Smooth muscle cell (in vitro differentiated cells): ENCODE results near the gene ZCCHC10. TPM values are rescaled to one million over a fixed set of nuclear protein-coding genes. Genes with fewer than 3 reads are reported as not detected.
"Not testable (repeated sequence)": the region's sequence is repeated elsewhere in the genome, so short reads cannot be mapped to it uniquely, and the experiment has no call there.

Experiments
- DNase-seq: peaks from one replicate; lab custom pipeline; 2025; ENCODE audit not compliant: unreplicated experiment; lab: John Stamatoyannopoulos, UW
- H2AFZ ChIP-seq: fragments of 200-600 bp; sonication (generic); 2 replicates; pipeline ENCODE4 v1.6.0; 2016; ENCODE audit warnings: antibody characterized with exemption, low read depth, mild to moderate bottlenecking
- H3F3A ChIP-seq: fragments of 200-600 bp; sonication (generic); 2 replicates; pipeline ENCODE4 v1.6.0; 2017; ENCODE audit warnings: antibody characterized with exemption, low read depth
- H3K27ac ChIP-seq: fragments of 200-600 bp; sonication (generic); 2 replicates; pipeline ENCODE4 v1.5.1; 2016; ENCODE audit warnings: low read depth, mild to moderate bottlenecking
- H3K27me3 ChIP-seq: fragments of 200-600 bp; sonication (generic); 2 replicates; pipeline ENCODE4 v1.6.1; 2016; ENCODE audit warnings: low read depth, mild to moderate bottlenecking
- H3K36me3 ChIP-seq: fragments of 200-600 bp; sonication (generic); 2 replicates; pipeline ENCODE4 v1.5.1; 2016; ENCODE audit warnings: low read depth
- H3K4me1 ChIP-seq: fragments of 200-600 bp; sonication (generic); 2 replicates; pipeline ENCODE4 v1.5.1; 2016; ENCODE audit warnings: low read depth
- H3K4me2 ChIP-seq: fragments of 200-600 bp; sonication (generic); 2 replicates; pipeline ENCODE4 v1.6.0; 2016; ENCODE audit warnings: mild to moderate bottlenecking
- H3K4me3 ChIP-seq: fragments of 200-600 bp; sonication (generic); 2 replicates; pipeline ENCODE4 v1.5.1; 2016; ENCODE audit warnings: mild to moderate bottlenecking
- H3K79me2 ChIP-seq: fragments of 200-600 bp; sonication (generic); 2 replicates; pipeline ENCODE4 v1.6.0; 2016; ENCODE audit warnings: low read depth, mild to moderate bottlenecking
- H3K9ac ChIP-seq: fragments of 200-600 bp; sonication (generic); 2 replicates; pipeline ENCODE4 v1.6.0; 2016; ENCODE audit warnings: low read depth
- H3K9me3 ChIP-seq: fragments of 200-600 bp; sonication (generic); replicated peaks from 2 replicates; pipeline ENCODE4 v1.5.1; 2016; ENCODE audit warnings: low read depth
- H4K20me1 ChIP-seq: fragments of 200-600 bp; sonication (generic); 2 replicates; pipeline ENCODE4 v1.6.0; 2016; ENCODE audit warnings: low read depth
- WGBS: methylation state at CpG from one replicate; pipeline ENCODE4 v1.1.7; 2016; ENCODE audit warnings: low lambda C conversion rate; 5-methylcytosine and 5-hydroxymethylcytosine counted together
- polyA plus RNA-seq: library from polyadenylated mRNA; unstranded; fragments of >200 nt; fragmentation: Nextera tagmentation; extraction: Ambion mirVana; gene quantifications from 2 replicates; pipeline ENCODE4 v1.2.1, GENCODE V29; 2016
- total RNA-seq: library from RNA; depleted of rRNA; stranded (reverse); fragments of >200 nt; gene quantifications from 2 replicates; pipeline ENCODE4 v1.2.3, GENCODE V29; 2014
- TF ChIP-seq, protein P1 (sequence below): fragments of 200-600 bp; sonication (generic); IDR thresholded peaks from 2 replicates; pipeline ENCODE4 v1.5.1; 2017; ENCODE audit warnings: borderline replicate concordance, mild to moderate bottlenecking, antibody characterized with exemption; ENCODE audit not compliant: insufficient read depth, poor library complexity, severe bottlenecking

The ZCCHC10 gene
- total and polyA plus RNA-seq, 2 experiments from 2014 or later: 28.4 to 33.4 TPM

DNA sequence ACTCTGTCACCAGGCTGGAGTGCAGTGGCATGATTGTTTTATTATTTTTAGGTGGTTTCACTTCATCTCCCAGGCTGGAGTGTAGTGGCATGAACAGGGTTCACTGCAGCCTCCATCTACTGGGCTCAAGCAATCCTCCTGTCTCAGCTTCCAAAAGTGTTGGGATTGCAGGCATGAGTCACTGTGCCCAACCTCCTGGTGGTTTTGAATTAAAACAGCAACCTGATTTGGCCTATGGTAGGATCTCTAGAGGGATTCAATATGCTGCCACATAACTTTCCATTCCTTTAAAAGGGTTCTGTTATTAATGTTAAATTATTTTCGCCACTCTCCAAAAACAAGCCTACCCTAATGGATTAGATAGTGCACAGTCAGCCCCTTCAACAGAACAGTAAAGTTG is 15.6 kb upstream of the ZCCHC10 start:
- no peak for DNase-seq
- TF ChIP-seq, protein P1, sequence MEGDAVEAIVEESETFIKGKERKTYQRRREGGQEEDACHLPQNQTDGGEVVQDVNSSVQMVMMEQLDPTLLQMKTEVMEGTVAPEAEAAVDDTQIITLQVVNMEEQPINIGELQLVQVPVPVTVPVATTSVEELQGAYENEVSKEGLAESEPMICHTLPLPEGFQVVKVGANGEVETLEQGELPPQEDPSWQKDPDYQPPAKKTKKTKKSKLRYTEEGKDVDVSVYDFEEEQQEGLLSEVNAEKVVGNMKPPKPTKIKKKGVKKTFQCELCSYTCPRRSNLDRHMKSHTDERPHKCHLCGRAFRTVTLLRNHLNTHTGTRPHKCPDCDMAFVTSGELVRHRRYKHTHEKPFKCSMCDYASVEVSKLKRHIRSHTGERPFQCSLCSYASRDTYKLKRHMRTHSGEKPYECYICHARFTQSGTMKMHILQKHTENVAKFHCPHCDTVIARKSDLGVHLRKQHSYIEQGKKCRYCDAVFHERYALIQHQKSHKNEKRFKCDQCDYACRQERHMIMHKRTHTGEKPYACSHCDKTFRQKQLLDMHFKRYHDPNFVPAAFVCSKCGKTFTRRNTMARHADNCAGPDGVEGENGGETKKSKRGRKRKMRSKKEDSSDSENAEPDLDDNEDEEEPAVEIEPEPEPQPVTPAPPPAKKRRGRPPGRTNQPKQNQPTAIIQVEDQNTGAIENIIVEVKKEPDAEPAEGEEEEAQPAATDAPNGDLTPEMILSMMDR: no peak
- H2AFZ ChIP-seq: no peak overlapping the region
- H3K27me3 ChIP-seq: no peaks in the 10 kb centered on the region
- no peaks in the 10 kb centered on the region for H3K4me1 ChIP-seq
- no peak overlapping the region for H3K4me3 ChIP-seq
- H3K79me2 ChIP-seq: no peaks in the 10 kb centered on the region
- 93% methylated on average over 1 of the region's 1 CpG for WGBS
- H3K4me2 ChIP-seq: no peak overlapping the region
- no peak overlapping the region for H3K9ac ChIP-seq
- H3K9me3 ChIP-seq: no peaks in the 10 kb centered on the region
- no peaks in the 10 kb centered on the region for H3F3A ChIP-seq
- no peak overlapping the region for H3K27ac ChIP-seq
- H4K20me1 ChIP-seq: no peaks in the 10 kb centered on the region
- no peaks in the 10 kb centered on the region for H3K36me3 ChIP-seq

DNA sequence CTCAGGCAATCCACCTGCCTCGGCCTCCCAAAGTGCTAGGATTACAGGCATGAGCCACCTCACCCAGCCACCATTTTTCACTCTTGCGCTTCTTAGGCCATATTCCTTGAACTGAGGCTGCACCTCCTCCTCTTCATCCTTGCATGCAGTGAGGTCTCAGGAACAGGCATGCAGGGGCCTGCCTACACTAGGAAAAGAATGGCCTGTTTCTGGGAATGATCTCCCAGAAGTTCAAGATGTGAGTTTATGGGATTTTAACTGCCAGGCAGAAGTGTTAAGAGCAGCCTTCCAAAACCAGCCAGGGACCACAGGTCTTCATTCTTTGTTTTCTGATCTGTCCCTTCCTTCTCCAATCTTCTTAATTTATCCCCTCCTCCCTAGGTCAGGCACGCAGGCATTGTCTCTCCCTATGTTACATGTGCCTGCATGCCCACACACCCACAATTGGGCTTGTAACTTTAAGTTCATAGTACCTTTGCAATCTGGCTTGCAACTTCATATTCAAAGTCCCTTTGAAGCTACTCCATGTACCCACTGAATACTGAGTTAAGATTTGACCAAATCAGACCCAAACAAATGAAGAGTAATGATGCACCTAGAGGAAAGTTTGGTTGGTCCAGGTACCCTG is 14.9 kb upstream of the ZCCHC10 start:
- no peaks in the 10 kb centered on the region for H3K79me2 ChIP-seq
- H4K20me1 ChIP-seq: no peaks in the 10 kb centered on the region
- H3K9me3 ChIP-seq: no peaks in the 10 kb centered on the region
- WGBS: 86% methylated on average over 3 of the region's 3 CpGs
- H3K9ac ChIP-seq: no peak overlapping the region
- no peaks in the 10 kb centered on the region for H3K4me1 ChIP-seq
- no peaks in the 10 kb centered on the region for H3F3A ChIP-seq
- peak overlapping the region; percentile 76 for H2AFZ ChIP-seq
- H3K36me3 ChIP-seq: no peaks in the 10 kb centered on the region
- TF ChIP-seq, protein P1: no peak
- no peak for DNase-seq
- no peak overlapping the region for H3K4me3 ChIP-seq
- no peak overlapping the region for H3K4me2 ChIP-seq
- no peaks in the 10 kb centered on the region for H3K27me3 ChIP-seq
- H3K27ac ChIP-seq: no peak overlapping the region

DNA sequence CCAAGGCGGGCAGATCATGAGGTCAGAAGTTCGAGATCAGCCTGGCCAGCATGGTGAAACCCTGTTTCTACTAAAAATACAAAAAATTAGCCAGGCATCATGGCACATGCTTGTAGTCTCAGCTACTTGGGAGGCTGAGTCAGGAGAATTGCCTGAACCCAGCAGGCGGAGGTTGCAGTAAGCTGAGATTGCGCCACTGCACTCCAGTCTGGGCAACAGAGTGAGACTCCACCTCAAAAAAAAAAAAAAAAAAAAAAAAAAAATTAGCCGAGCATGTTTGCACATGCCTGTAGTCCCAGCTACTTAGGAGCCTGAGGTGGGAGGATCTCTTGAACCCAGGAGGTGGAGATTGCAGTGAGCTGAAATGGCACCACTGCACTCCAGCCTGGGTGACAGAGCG is 10.3 kb upstream of the ZCCHC10 start:
- not testable (repeated sequence) for H3K4me1 ChIP-seq, H4K20me1 ChIP-seq, H3K27ac ChIP-seq, H3K79me2 ChIP-seq, H3K36me3 ChIP-seq, DNase-seq, H3K4me2 ChIP-seq, H3K9ac ChIP-seq, H3F3A ChIP-seq, H3K9me3 ChIP-seq, H3K4me3 ChIP-seq, H2AFZ ChIP-seq, H3K27me3 ChIP-seq
- 93% methylated on average over 6 of the region's 6 CpGs for WGBS

DNA sequence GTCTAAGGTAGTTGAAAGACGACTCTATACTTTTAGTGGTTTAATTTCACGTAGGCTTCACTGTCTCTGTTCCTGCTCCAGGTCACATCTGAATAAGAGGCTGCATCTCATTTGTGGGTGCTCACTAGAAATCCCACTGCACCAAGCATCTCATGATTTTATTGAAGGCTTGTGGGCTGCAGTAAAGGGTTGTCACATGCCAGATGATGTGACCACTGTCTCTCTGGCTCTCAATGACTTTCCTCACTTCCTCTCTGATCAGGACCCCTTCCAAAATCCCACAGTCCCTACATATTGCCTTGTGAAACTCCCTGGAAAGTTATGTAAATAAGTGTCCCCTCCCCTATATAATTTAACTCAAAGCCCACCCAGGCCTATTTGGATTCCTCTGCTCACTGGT is 8.9 kb upstream of the ZCCHC10 start:
- no peaks in the 10 kb centered on the region for H3K4me1 ChIP-seq
- H3K27me3 ChIP-seq: no peaks in the 10 kb centered on the region
- no peak for DNase-seq
- H3K79me2 ChIP-seq: no peaks in the 10 kb centered on the region
- no peak overlapping the region for H2AFZ ChIP-seq
- no peak overlapping the region for H3K4me2 ChIP-seq
- H3K36me3 ChIP-seq: no peaks in the 10 kb centered on the region
- 86% methylated on average over 2 of the region's 2 CpGs for WGBS
- H4K20me1 ChIP-seq: no peaks in the 10 kb centered on the region
- no peaks in the 10 kb centered on the region for H3F3A ChIP-seq
- no peak overlapping the region for H3K9ac ChIP-seq
- no peaks in the 10 kb centered on the region for H3K9me3 ChIP-seq
- TF ChIP-seq, protein P1: no peak
- H3K27ac ChIP-seq: no peak overlapping the region
- no peak overlapping the region for H3K4me3 ChIP-seq
